Hepatocyte (in vitro differentiated cells): ENCODE data around the gene DDX18.

Experiments used
- CTCF ChIP-seq: fragments of 200-600 bp; sonication (generic); IDR thresholded peaks from 2 replicates; pipeline ENCODE4 v1.5.1; 2016; ENCODE audit warnings: antibody characterized with exemption, mild to moderate bottlenecking; ENCODE audit not compliant: poor library complexity
- EZH2 ChIP-seq: fragments of 200-600 bp; sonication (generic); IDR thresholded peaks from 2 replicates; pipeline ENCODE4 v1.6.1; 2016; ENCODE audit warnings: antibody characterized with exemption, mild to moderate bottlenecking, borderline replicate concordance
- EZH2phosphoT487 ChIP-seq: fragments of 200-600 bp; sonication (generic); IDR thresholded peaks from one replicate; pipeline ENCODE4 v1.6.1; 2018; ENCODE audit warnings: antibody characterized with exemption, mild to moderate bottlenecking, low read depth, moderate library complexity; ENCODE audit not compliant: unreplicated experiment, severe bottlenecking

GRCh38 chr2:117786520-117786919 lies 28.0 kb upstream of the DDX18 start:
- TF ChIP-seq EZH2phosphoT487 (no peak), CTCF (no peak), EZH2 (no peak)
